NCI-H1436 (cell line): ENCODE data around the gene RRAGA.
"Not testable (repeated sequence)": the region's sequence is repeated elsewhere in the genome, so short reads cannot be mapped to it uniquely, and the experiment has no call there.

Experiments
- DNase-seq: peaks from one replicate; lab custom pipeline; 2025; lab: John Stamatoyannopoulos, UW

RRAGA gene

GRCh38 chr9:19048966-19049916 lies at the start of gene RRAGA:
RRAGA (plus strand) TSS chr9:19049427; CDS start chr9:19049660, 233 bp downstream.
- DNase-seq: peak; percentile 97

- DNase-seq: no peak
Observed at GRCh38 chr9:19000133-19000532, 49.1 kb upstream of the RRAGA start.

- DNase-seq: no peak
Observed at GRCh38 chr9:19009391-19009965, 39.7 kb upstream of the RRAGA start.

GRCh38 chr9:19018201-19018600 lies 31.0 kb upstream of the RRAGA start:
- DNase-seq: no peak

- DNase-seq: no peak
Observed at GRCh38 chr9:19020886-19021455, 28.3 kb upstream of the RRAGA start.

- DNase-seq: not testable (repeated sequence)
Observed at GRCh38 chr9:19021649-19022048, 27.6 kb upstream of the RRAGA start.

GRCh38 chr9:19022206-19022605 lies 27.0 kb upstream of the RRAGA start:
- DNase-seq: no peak

- DNase-seq: no peak
Observed at GRCh38 chr9:19023078-19023477, 26.1 kb upstream of the RRAGA start.

- no peak for DNase-seq
Observed at GRCh38 chr9:19026375-19026774, 22.9 kb upstream of the RRAGA start.

- DNase-seq: no peak
Observed at GRCh38 chr9:19027825-19028224, 21.4 kb upstream of the RRAGA start.

- DNase-seq: peak; percentile 59
Observed at GRCh38 chr9:19028835-19029451, 20.3 kb upstream of the RRAGA start.

- DNase-seq: no peak
Observed at GRCh38 chr9:19030899-19031298, 18.3 kb upstream of the RRAGA start.

- DNase-seq: no peak
Observed at GRCh38 chr9:19032406-19032805, 16.8 kb upstream of the RRAGA start.

GRCh38 chr9:19033015-19033414 lies 16.2 kb upstream of the RRAGA start, which contains the start of gene SAXO1:
SAXO1 (minus strand) TSS chr9:19033209; CDS start chr9:19032908, 301 bp downstream.
- DNase-seq: no peak

- no peak for DNase-seq
Observed at GRCh38 chr9:19036611-19037010, 12.6 kb upstream of the RRAGA start.

- DNase-seq: no peak
Observed at GRCh38 chr9:19049917-19050636, 850 bp downstream of the RRAGA start.

- no peak for DNase-seq
Observed at GRCh38 chr9:19050637-19051591, 1.7 kb downstream of the RRAGA start.

GRCh38 chr9:19057033-19057432 lies 7.8 kb downstream of the RRAGA start:
- no peak for DNase-seq

GRCh38 chr9:19074229-19074628 lies 25.0 kb downstream of the RRAGA start:
- no peak for DNase-seq

GRCh38 chr9:19074836-19075235 lies 25.6 kb downstream of the RRAGA start:
- no peak for DNase-seq

- peak; percentile 36 for DNase-seq
Observed at GRCh38 chr9:19085295-19085694, 36.1 kb downstream of the RRAGA start.
